Psoas muscle (tissue), 8 donors: ENCODE results near the gene TNF. TPM values are rescaled to one million over a fixed set of nuclear protein-coding genes. Genes with fewer than 3 reads are reported as not detected.

Source experiments
- ATAC-seq, 4 donors: fragments of 200-7000 bp; cut with Tn5 transposase; one replicate each; pipeline ENCODE4 v1.9.1; 2020; ENCODE audit warnings: moderate library complexity in 3 of 4, mild to moderate bottlenecking in 2 of 4
- DNase-seq, 2 donors: peaks; one replicate each; pipeline ENCODE4 v3.0.0-alpha.2; 2020
- H3K27ac ChIP-seq: fragments of 200-600 bp; one replicate; pipeline ENCODE4 v1.8.0; 2022
- H3K27me3 ChIP-seq, 3 donors: fragments of 200-600 bp in 1 of 3; one replicate each; pipeline versions ENCODE4 v1.6.1 to v1.8.0; 2013 to 2022; ENCODE audit warnings: low read length in 2 of 3, mild to moderate bottlenecking in 2 of 3, moderate library complexity in 1 of 3; ENCODE audit not compliant: insufficient read depth in 3 of 3
- H3K36me3 ChIP-seq, 2 donors: fragments of 200-600 bp in 1 of 2; one replicate each; pipeline versions ENCODE4 v1.6.1 to v1.8.0; 2013 to 2022; ENCODE audit warnings: low read depth in 1 of 2, mild to moderate bottlenecking in 1 of 2, moderate library complexity in 1 of 2; ENCODE audit not compliant: insufficient read depth in 1 of 2
- H3K4me1 ChIP-seq: fragments of 200-600 bp; one replicate; pipeline ENCODE4 v1.8.0; 2022
- H3K4me3 ChIP-seq: fragments of 200-600 bp; one replicate; pipeline ENCODE4 v1.8.0; 2022; ENCODE audit warnings: mild to moderate bottlenecking
- H3K9me3 ChIP-seq: fragments of 200-600 bp; one replicate; pipeline ENCODE4 v1.8.0; 2022
- WGBS, 3 donors: extraction: QIAGEN DNeasy Blood & Tissue Kit; methylation state at CpG; one replicate each; pipeline versions ENCODE4 v1.1.6 to v1.1.7; 2013; 5-methylcytosine and 5-hydroxymethylcytosine counted together
- intact Hi-C, 2 donors: fragments of 100-400 bp; cut with DNase I; formaldehyde crosslinking; loops; one replicate each; pipeline versions ENCODE4 v1.11.0 to v1.14.2; 2022
- long read RNA-seq, 2 donors: library from polyadenylated mRNA; unstranded; transcript quantifications; one replicate each; pipeline ENCODE4 v2.0.0, GENCODE V29; 2021
- polyA plus RNA-seq, 3 donors: library from polyadenylated mRNA; stranded (reverse); fragments of 200-250 nt; gene quantifications; one replicate each; pipeline ENCODE4 v1.2.3, GENCODE V29; 2013
- total RNA-seq, 4 donors: library from RNA; stranded (reverse); fragmentation: NEBNext Ultra II Directional in 2 of 4; extraction: Animal tissue kit (Norgen Biotek cat#: 25700) in 2 of 4; gene quantifications; one replicate each; pipeline versions ENCODE4 v1.2.1 to v1.2.4, GENCODE V29; 2021 to 2023
- TF ChIP-seq, protein P1 (sequence below): fragments of 200-600 bp; IDR thresholded peaks from one replicate; pipeline ENCODE4 v1.8.0; 2022; ENCODE audit warnings: antibody characterized with exemption
- donor health status: healthy with polysubstance abuse.
- donor health status: DM: no; HTN: no; CAD: no; lungs with moderate emphysema.
- donor health status: Bipolar disorder and iron deficiency.
- donor health status: healthy.
- donor health status: DM: yes; HTN: yes; CAD: no.
- donor health status: DM: no; HTN: no; CAD: no.
- donor health status: DM: no; HTN: no; CAD: no.
- donor health status: DM: yes; HTN: yes; CAD: no.

The TNF gene
- total RNA-seq (under 1 TPM in 3 of 4 donors, not detected in 1; 0.34 to 0.81 (median 0.61) TPM), polyA plus RNA-seq (under 1 TPM in 2 of 3 donors, not detected in 1; 0.09 TPM)
- long read RNA-seq, donor 1, partial matches to known transcripts = 1 of 1 reads
- long read RNA-seq, donor 1, other reads (novel, unspliced or antisense) = 0 of 1 reads
- long read RNA-seq, donor 2, partial matches to known transcripts = 0 of 1 reads
- long read RNA-seq, donor 2, other reads (novel, unspliced or antisense) = 0 of 1 reads

DNA sequence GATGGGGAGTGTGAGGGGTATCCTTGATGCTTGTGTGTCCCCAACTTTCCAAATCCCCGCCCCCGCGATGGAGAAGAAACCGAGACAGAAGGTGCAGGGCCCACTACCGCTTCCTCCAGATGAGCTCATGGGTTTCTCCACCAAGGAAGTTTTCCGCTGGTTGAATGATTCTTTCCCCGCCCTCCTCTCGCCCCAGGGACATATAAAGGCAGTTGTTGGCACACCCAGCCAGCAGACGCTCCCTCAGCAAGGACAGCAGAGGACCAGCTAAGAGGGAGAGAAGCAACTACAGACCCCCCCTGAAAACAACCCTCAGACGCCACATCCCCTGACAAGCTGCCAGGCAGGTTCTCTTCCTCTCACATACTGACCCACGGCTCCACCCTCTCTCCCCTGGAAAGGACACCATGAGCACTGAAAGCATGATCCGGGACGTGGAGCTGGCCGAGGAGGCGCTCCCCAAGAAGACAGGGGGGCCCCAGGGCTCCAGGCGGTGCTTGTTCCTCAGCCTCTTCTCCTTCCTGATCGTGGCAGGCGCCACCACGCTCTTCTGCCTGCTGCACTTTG lies at the start of gene TNF:
Gene TNF (plus strand): TSS at position 231 of the 567 bp plus-strand sequence. CDS start 177 bp downstream, at position 408.
- no peaks in the 10 kb centered on the region for H3K4me1 ChIP-seq
- peak in 2 of 4 donors; percentile 33 to 48 for ATAC-seq

DNA sequence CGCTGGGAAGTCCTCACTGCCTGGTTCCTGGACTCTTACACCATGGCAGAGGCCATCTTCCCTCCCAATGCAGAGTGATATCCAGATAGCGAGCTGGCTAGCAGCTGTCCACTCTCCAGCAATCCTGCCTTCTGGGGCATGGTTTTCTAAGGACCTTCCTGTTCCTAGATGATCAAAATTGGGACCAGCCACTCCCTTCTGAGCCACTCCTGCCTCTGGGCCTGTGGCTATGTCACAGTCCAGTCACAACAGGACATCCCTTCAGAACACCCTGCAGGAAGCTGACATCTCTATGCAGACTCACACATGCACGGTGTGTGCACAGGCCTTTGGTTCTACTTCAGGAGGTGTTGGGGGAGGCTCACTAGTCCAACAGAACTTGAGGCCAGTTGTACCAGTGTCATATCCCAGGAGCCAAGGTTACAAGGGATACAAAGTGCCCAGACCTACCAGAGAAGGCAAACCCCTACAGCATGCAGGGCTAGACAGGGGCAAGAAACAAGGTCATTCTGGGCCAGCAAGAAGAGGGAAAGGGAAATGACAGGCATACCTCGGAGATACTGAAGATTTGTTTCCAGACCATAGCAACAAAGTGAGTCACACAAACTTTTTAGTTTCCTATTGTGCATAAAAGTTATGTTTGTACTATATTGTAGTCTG lies 49.3 kb upstream of the TNF start:
- peaks cover 0 to 17% of the 10 kb centered on the region in 2 donors for H3K36me3 ChIP-seq
- DNase-seq = no peak
- no peaks in the 10 kb centered on the region for H3K27me3 ChIP-seq
- no peak overlapping the region for H3K27ac ChIP-seq
- no peaks in the 10 kb centered on the region for H3K9me3 ChIP-seq
- 62 to 66% (median 66%) methylated on average over 4 of the region's 4 CpGs for WGBS, 3 donors
- H3K4me3 ChIP-seq = no peak overlapping the region
- TF ChIP-seq, protein P1, sequence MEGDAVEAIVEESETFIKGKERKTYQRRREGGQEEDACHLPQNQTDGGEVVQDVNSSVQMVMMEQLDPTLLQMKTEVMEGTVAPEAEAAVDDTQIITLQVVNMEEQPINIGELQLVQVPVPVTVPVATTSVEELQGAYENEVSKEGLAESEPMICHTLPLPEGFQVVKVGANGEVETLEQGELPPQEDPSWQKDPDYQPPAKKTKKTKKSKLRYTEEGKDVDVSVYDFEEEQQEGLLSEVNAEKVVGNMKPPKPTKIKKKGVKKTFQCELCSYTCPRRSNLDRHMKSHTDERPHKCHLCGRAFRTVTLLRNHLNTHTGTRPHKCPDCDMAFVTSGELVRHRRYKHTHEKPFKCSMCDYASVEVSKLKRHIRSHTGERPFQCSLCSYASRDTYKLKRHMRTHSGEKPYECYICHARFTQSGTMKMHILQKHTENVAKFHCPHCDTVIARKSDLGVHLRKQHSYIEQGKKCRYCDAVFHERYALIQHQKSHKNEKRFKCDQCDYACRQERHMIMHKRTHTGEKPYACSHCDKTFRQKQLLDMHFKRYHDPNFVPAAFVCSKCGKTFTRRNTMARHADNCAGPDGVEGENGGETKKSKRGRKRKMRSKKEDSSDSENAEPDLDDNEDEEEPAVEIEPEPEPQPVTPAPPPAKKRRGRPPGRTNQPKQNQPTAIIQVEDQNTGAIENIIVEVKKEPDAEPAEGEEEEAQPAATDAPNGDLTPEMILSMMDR = no peak
- H3K4me1 ChIP-seq = no peaks in the 10 kb centered on the region
- intact Hi-C loops = no loop called here
- ATAC-seq = no peak

More for the DNA sequence above, at the start of gene TNF:
- H3K9me3 ChIP-seq = no peaks in the 10 kb centered on the region
- no peaks in the 10 kb centered on the region for H3K27me3 ChIP-seq
- no peak within 1 kb of the TSS for H3K27ac ChIP-seq
- 49 to 54% (median 50%) methylated on average over 18 to 19 of the region's 19 CpGs for WGBS, 3 donors
- TF ChIP-seq, protein P1 = no peak
- DNase-seq = peak; percentile 56 to 71
- H3K36me3 ChIP-seq = no peaks in the 10 kb centered on the region
- intact Hi-C loops = no loop called here
- peak within 1 kb of the TSS; percentile 54 for H3K4me3 ChIP-seq

DNA sequence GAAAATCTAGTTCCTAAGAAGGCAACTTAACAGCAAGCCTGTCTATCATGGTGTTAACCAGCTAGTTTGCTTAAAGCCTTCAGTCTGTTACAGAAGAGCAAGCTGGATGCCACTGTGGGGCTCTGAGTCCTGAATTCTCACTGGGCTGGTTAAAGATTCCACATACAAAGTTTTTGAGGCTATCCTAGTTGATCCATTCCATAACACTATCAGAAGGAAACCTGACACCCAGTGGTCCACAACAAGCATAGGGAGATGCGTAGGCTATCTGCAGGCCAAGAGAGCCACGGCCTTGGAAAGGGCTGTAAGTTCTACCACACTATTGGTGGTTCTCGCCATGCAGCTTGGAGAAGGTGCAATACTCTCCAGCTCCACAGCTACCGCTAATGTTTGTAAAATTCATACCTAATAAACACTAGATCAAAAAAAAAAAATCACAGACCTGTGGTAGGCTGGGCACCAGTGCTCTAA lies 47.0 kb upstream of the TNF start:
- Histone ChIP-seq H3K27ac (no peak overlapping the region), H3K4me1 (no peaks in the 10 kb centered on the region), H3K27me3 (no peaks in the 10 kb centered on the region), H3K4me3 (no peak overlapping the region), H3K36me3 (peaks cover 7 to 40% of the 10 kb centered on the region in 2 donors), H3K9me3 (no peaks in the 10 kb centered on the region)
- intact Hi-C loops = no loop called here
- TF ChIP-seq, protein P1 = no peak
- ATAC-seq (peak; percentile 6 to 18 (median 13)), DNase-seq (no peak)
- 79 to 84% (median 84%) methylated on average over 4 of the region's 4 CpGs for WGBS, 3 donors

DNA sequence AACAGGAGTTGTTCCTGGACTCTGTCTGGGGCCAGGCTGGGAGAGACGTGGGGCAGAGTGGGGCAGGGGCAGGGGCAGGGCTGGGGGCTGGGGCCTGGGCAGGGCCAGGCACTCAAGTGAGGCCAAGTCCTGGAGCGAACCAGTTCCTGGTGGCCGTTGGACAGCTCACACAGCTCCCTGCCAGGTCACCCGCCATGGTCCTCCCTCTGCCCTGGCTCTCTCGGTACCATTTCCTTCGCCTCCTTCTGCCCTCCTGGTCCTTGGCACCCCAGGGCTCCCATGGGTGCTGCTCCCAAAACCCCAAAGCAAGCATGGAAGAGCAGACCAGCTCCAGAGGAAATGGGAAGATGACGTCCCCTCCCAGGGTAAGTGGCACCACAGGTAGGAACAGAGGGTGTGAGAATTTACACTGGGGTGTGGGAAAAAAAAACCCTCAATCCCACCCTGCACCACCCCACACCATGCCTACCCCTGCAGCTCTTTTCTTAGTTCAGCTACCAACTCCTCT lies 46.5 kb upstream of the TNF start, which contains the start of gene MCCD1:
Gene MCCD1 (plus strand): TSS at position 142 of the 508 bp plus-strand sequence. CDS start 53 bp downstream, at position 195.
- Histone ChIP-seq H3K27me3 (no peaks in the 10 kb centered on the region), H3K27ac (no peak within 1 kb of the TSS), H3K4me3 (no peak within 1 kb of the TSS), H3K4me1 (no peaks in the 10 kb centered on the region), H3K36me3 (peaks cover 10 to 45% of the 10 kb centered on the region in 2 donors), H3K9me3 (no peaks in the 10 kb centered on the region)
- ATAC-seq = peak; percentile 28 to 55 (median 40)
- no peak for DNase-seq
- TF ChIP-seq, protein P1 = no peak
- WGBS, 3 donors = 45 to 63% (median 61%) methylated on average over 5 to 7 of the region's 7 CpGs
- intact Hi-C loops = no loop called here
